Stimulated activated naive CD8-positive, alpha-beta T cell treated with anti-CD3 and anti-CD28 coated beads, Interleukin-15, Interleukin-2, amounts not matched to agents 100 ng/mL and 50 ng/mL, for 24 hours (primary cell): ENCODE data around the gene UCP2.

Experiments used
- H3K27ac Mint-ChIP-seq: one replicate; pipeline ENCODE4 v1.8.0; 2021; ENCODE audit warnings: mild to moderate bottlenecking, mixed read lengths
- H3K27me3 Mint-ChIP-seq: one replicate; pipeline ENCODE4 v1.8.0; 2021; ENCODE audit warnings: mixed read lengths
- H3K36me3 Mint-ChIP-seq: one replicate; pipeline ENCODE4 v1.8.0; 2021; ENCODE audit warnings: low read depth, mixed read lengths
- H3K4me1 Mint-ChIP-seq: one replicate; pipeline ENCODE4 v1.8.0; 2021; ENCODE audit warnings: low read depth, mixed read lengths
- H3K4me3 Mint-ChIP-seq: one replicate; pipeline ENCODE4 v1.8.0; 2021; ENCODE audit warnings: mild to moderate bottlenecking, mixed read lengths
- H3K9me3 Mint-ChIP-seq: one replicate; pipeline ENCODE4 v1.8.0; 2021; ENCODE audit warnings: mixed read lengths

The UCP2 gene

GRCh38 chr11:74004759-74005615 lies 22.3 kb upstream of the UCP2 start:
- Mint-ChIP-seq H3K9me3 (no peaks in the 10 kb centered on the region), H3K27ac (peak overlapping the region; percentile 89), H3K4me3 (peak overlapping the region; percentile 50), H3K4me1 (peaks cover 74% of the 10 kb centered on the region), H3K36me3 (peaks cover 11% of the 10 kb centered on the region), H3K27me3 (no peaks in the 10 kb centered on the region)

GRCh38 chr11:74004046-74004695 lies 21.5 kb upstream of the UCP2 start:
- Mint-ChIP-seq H3K27me3 (no peaks in the 10 kb centered on the region), H3K9me3 (no peaks in the 10 kb centered on the region), H3K4me1 (peaks cover 75% of the 10 kb centered on the region), H3K4me3 (no peak overlapping the region), H3K36me3 (peaks cover 11% of the 10 kb centered on the region), H3K27ac (peak overlapping the region; percentile 50)

GRCh38 chr11:74002832-74003231 lies 20.2 kb upstream of the UCP2 start:
- Mint-ChIP-seq H3K9me3 (no peaks in the 10 kb centered on the region), H3K27me3 (no peaks in the 10 kb centered on the region), H3K4me3 (no peak overlapping the region), H3K4me1 (peaks cover 73% of the 10 kb centered on the region), H3K36me3 (peaks cover 11% of the 10 kb centered on the region), H3K27ac (no peak overlapping the region)

GRCh38 chr11:74001822-74002286 lies 19.2 kb upstream of the UCP2 start:
- Mint-ChIP-seq H3K27ac (peak overlapping the region; percentile 43), H3K36me3 (peaks cover 11% of the 10 kb centered on the region), H3K9me3 (no peaks in the 10 kb centered on the region), H3K27me3 (no peaks in the 10 kb centered on the region), H3K4me3 (no peak overlapping the region), H3K4me1 (peaks cover 77% of the 10 kb centered on the region)

- peaks cover 11% of the 10 kb centered on the region for H3K36me3 Mint-ChIP-seq
- H3K27me3 Mint-ChIP-seq, result no peaks in the 10 kb centered on the region
- H3K27ac Mint-ChIP-seq, result peak overlapping the region; percentile 27
- no peak overlapping the region for H3K4me3 Mint-ChIP-seq
- peaks cover 78% of the 10 kb centered on the region for H3K4me1 Mint-ChIP-seq
- no peaks in the 10 kb centered on the region for H3K9me3 Mint-ChIP-seq
Measured at GRCh38 chr11:74000307-74001133, 17.9 kb upstream of the UCP2 start.

- Mint-ChIP-seq H3K36me3 (peaks cover 11% of the 10 kb centered on the region), H3K4me1 (peaks cover 78% of the 10 kb centered on the region), H3K9me3 (no peaks in the 10 kb centered on the region), H3K27ac (peak overlapping the region; percentile 27), H3K4me3 (peak overlapping the region; percentile 11), H3K27me3 (no peaks in the 10 kb centered on the region)
Measured at GRCh38 chr11:73999581-74000306, 17.1 kb upstream of the UCP2 start.

- peaks cover 77% of the 10 kb centered on the region for H3K4me1 Mint-ChIP-seq
- no peaks in the 10 kb centered on the region for H3K9me3 Mint-ChIP-seq
Measured at GRCh38 chr11:73998846-73999575, 16.4 kb upstream of the UCP2 start.

GRCh38 chr11:73997120-73997770 lies 14.6 kb upstream of the UCP2 start:
- peak overlapping the region; percentile 62 for H3K27ac Mint-ChIP-seq
- H3K4me3 Mint-ChIP-seq, result peak overlapping the region; percentile 21
- peaks cover 3% of the 10 kb centered on the region for H3K36me3 Mint-ChIP-seq
- H3K4me1 Mint-ChIP-seq, result peaks cover 84% of the 10 kb centered on the region
- no peaks in the 10 kb centered on the region for H3K9me3 Mint-ChIP-seq
- H3K27me3 Mint-ChIP-seq, result no peaks in the 10 kb centered on the region

More at GRCh38 chr11:73998846-73999575, 16.4 kb upstream of the UCP2 start:
- H3K36me3 Mint-ChIP-seq, result peaks cover 11% of the 10 kb centered on the region
- H3K27me3 Mint-ChIP-seq, result no peaks in the 10 kb centered on the region
- H3K27ac Mint-ChIP-seq, result peak overlapping the region; percentile 70
- peak overlapping the region; percentile 11 for H3K4me3 Mint-ChIP-seq

GRCh38 chr11:73996161-73996747 lies 13.6 kb upstream of the UCP2 start:
- Mint-ChIP-seq H3K4me3 (peak overlapping the region; percentile 59), H3K9me3 (no peaks in the 10 kb centered on the region), H3K36me3 (peaks cover 3% of the 10 kb centered on the region), H3K27ac (peak overlapping the region; percentile 91), H3K27me3 (no peaks in the 10 kb centered on the region), H3K4me1 (peaks cover 94% of the 10 kb centered on the region)

GRCh38 chr11:73995731-73996130 lies 13.1 kb upstream of the UCP2 start:
- Mint-ChIP-seq H3K27me3 (no peaks in the 10 kb centered on the region), H3K9me3 (no peaks in the 10 kb centered on the region), H3K4me3 (peak overlapping the region; percentile 59), H3K4me1 (peaks cover 94% of the 10 kb centered on the region), H3K27ac (peak overlapping the region; percentile 91), H3K36me3 (no peaks in the 10 kb centered on the region)

GRCh38 chr11:73995247-73995646 lies 12.6 kb upstream of the UCP2 start:
- Mint-ChIP-seq H3K4me1 (peaks cover 94% of the 10 kb centered on the region), H3K36me3 (no peaks in the 10 kb centered on the region), H3K27ac (peak overlapping the region; percentile 91), H3K4me3 (peak overlapping the region; percentile 59), H3K9me3 (no peaks in the 10 kb centered on the region), H3K27me3 (no peaks in the 10 kb centered on the region)

GRCh38 chr11:73991471-73992006 lies 8.9 kb upstream of the UCP2 start:
- Mint-ChIP-seq H3K27me3 (no peaks in the 10 kb centered on the region), H3K27ac (peak overlapping the region; percentile 50), H3K4me3 (no peak overlapping the region), H3K36me3 (no peaks in the 10 kb centered on the region), H3K4me1 (peaks cover 61% of the 10 kb centered on the region), H3K9me3 (no peaks in the 10 kb centered on the region)

- Mint-ChIP-seq H3K9me3 (no peaks in the 10 kb centered on the region), H3K27me3 (no peaks in the 10 kb centered on the region), H3K27ac (peak overlapping the region; percentile 50), H3K4me3 (no peak overlapping the region), H3K36me3 (no peaks in the 10 kb centered on the region), H3K4me1 (peaks cover 58% of the 10 kb centered on the region)
Measured at GRCh38 chr11:73990730-73991129, 8.1 kb upstream of the UCP2 start.
